Measurements from ENCODE around the gene RMDN3.

- TF ChIP-seq CTCF (IDR thresholded peaks at IDR 0.05) (no peak), POLR2AphosphoS5 (IDR thresholded peaks at IDR 0.05; ENCODE audit: insufficient read depth in 1 of 2, low read depth in 1 of 2) (no peak)
These were observed 24.0 kb downstream of the RMDN3 start for GRCh38 chr15:40731034-40731433.

Data from vagina (tissue), 2 donors.